Neural progenitor cell (in vitro differentiated cells): ENCODE results near the gene EXT2. TPM values are rescaled to one million over a fixed set of nuclear protein-coding genes. Genes with fewer than 3 reads are reported as not detected.

Experiments used
- DNase-seq: peaks from one replicate; pipeline ENCODE4 v3.0.0-alpha.2; 2016; ENCODE audit warnings: low spot score
- H2AFZ ChIP-seq: fragments of 200-600 bp; sonication (generic); replicated peaks from 2 replicates; pipeline ENCODE4 v1.6.1; 2016; ENCODE audit warnings: antibody characterized with exemption
- H3F3A ChIP-seq: fragments of 200-600 bp; sonication (generic); 2 replicates; pipeline ENCODE4 v1.6.1; 2016; ENCODE audit warnings: antibody characterized with exemption, low read depth
- H3K27ac ChIP-seq: fragments of 200-600 bp; sonication (generic); 2 replicates; pipeline ENCODE4 v1.5.1; 2016; ENCODE audit warnings: mild to moderate bottlenecking
- H3K27me3 ChIP-seq: fragments of 200-600 bp; sonication (generic); 2 replicates; pipeline ENCODE4 v1.6.1; 2016; ENCODE audit warnings: mild to moderate bottlenecking, moderate library complexity
- H3K36me3 ChIP-seq: fragments of 200-600 bp; sonication (generic); 2 replicates; pipeline ENCODE4 v1.5.1; 2016
- H3K4me1 ChIP-seq: fragments of 200-600 bp; sonication (generic); 2 replicates; pipeline ENCODE4 v1.6.1; 2016; ENCODE audit warnings: mixed run types
- H3K4me2 ChIP-seq: fragments of 200-600 bp; sonication (generic); 2 replicates; pipeline ENCODE4 v1.6.1; 2016
- H3K4me3 ChIP-seq: fragments of 200-600 bp; sonication (generic); 2 replicates; pipeline ENCODE4 v1.5.1; 2016
- H3K79me2 ChIP-seq: fragments of 200-600 bp; sonication (generic); 2 replicates; pipeline ENCODE4 v1.6.1; 2016; ENCODE audit warnings: low read depth
- H3K9ac ChIP-seq: fragments of 200-600 bp; sonication (generic); 2 replicates; pipeline ENCODE4 v1.6.1; 2016
- H3K9me3 ChIP-seq: fragments of 200-600 bp; sonication (generic); 2 replicates; pipeline ENCODE4 v1.5.1; 2016; ENCODE audit warnings: low read depth
- H4K20me1 ChIP-seq: fragments of 200-600 bp; sonication (generic); 2 replicates; pipeline ENCODE4 v1.6.1; 2016; ENCODE audit warnings: low read depth
- H3K27ac Mint-ChIP-seq: 3 replicates; pipeline ENCODE4 v1.8.0; 2021; ENCODE audit warnings: mixed read lengths
- H3K27me3 Mint-ChIP-seq: 2 replicates; pipeline ENCODE4 v1.8.0; 2022; ENCODE audit warnings: low read depth, mild to moderate bottlenecking, inconsistent platforms, moderate library complexity, mixed read lengths; ENCODE audit not compliant: insufficient read depth
- H3K36me3 Mint-ChIP-seq: 3 replicates; pipeline ENCODE4 v1.8.0; 2021; ENCODE audit warnings: mixed read lengths
- H3K4me1 Mint-ChIP-seq: 3 replicates; pipeline ENCODE4 v1.8.0; 2021; ENCODE audit warnings: mixed read lengths
- H3K4me3 Mint-ChIP-seq: 3 replicates; pipeline ENCODE4 v1.8.0; 2021; ENCODE audit warnings: mild to moderate bottlenecking, moderate library complexity, mixed read lengths
- H3K9me3 Mint-ChIP-seq: 3 replicates; pipeline ENCODE4 v1.8.0; 2020; ENCODE audit warnings: mixed read lengths
- EZH2 ChIP-seq: fragments of 200-600 bp; sonication (generic); IDR thresholded peaks from 2 replicates; pipeline ENCODE4 v1.6.1; 2017; ENCODE audit warnings: antibody characterized with exemption, mild to moderate bottlenecking, moderate library complexity
- EZH2phosphoT487 ChIP-seq: fragments of 200-600 bp; sonication (generic); IDR thresholded peaks from 2 replicates; pipeline ENCODE4 v1.6.1; 2017; ENCODE audit warnings: antibody characterized with exemption
- total RNA-seq: library from RNA; depleted of rRNA; stranded (reverse); fragments of >200 nt; gene quantifications from 2 replicates; pipeline ENCODE4 v1.2.3, GENCODE V29; 2015; ENCODE audit warnings: low replicate concordance
- TF ChIP-seq, protein P1 (sequence below): fragments of 200-600 bp; sonication (generic); IDR thresholded peaks from 2 replicates; pipeline ENCODE4 v1.5.1; 2017; ENCODE audit warnings: antibody characterized with exemption, mild to moderate bottlenecking

EXT2 gene
- total RNA-seq, 1 donor from 2014 or later = 70.4 TPM

DNA sequence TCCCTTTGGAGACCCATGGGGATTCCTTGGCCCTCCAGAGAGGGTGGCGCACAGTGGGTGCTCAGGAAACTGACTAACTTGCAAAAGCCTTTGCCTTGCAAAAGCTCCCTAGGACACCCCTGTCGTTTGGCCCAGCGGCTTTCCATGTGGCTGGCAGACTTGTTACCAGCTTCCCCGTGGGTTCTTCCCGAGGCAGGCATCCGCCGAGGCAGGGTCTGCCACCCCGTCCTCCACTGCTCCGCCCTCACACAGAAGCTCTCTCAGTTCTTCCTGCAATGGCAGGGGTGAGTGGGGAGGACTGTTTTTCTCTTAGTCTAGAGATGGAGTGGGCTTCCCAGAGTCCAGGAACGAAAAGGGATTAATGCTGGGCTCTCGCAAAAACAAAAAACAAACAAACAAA, 191.4 kb downstream of the EXT2 start:
- Mint-ChIP-seq H3K27ac (peak overlapping the region; percentile 53), H3K36me3 (peaks cover 2% of the 10 kb centered on the region), H3K27me3 (peaks cover 27% of the 10 kb centered on the region), H3K4me1 (peaks cover 18% of the 10 kb centered on the region), H3K9me3 (peaks cover 6% of the 10 kb centered on the region), H3K4me3 (no peak overlapping the region)
- Histone ChIP-seq H3K36me3 (no peaks in the 10 kb centered on the region), H2AFZ (no peak overlapping the region), H3K27ac (no peak overlapping the region), H3K9ac (no peak overlapping the region), H4K20me1 (no peaks in the 10 kb centered on the region), H3K4me1 (peaks cover 4% of the 10 kb centered on the region), H3F3A (no peaks in the 10 kb centered on the region), H3K9me3 (no peaks in the 10 kb centered on the region), H3K4me2 (no peak overlapping the region), H3K4me3 (no peak overlapping the region), H3K27me3 (no peaks in the 10 kb centered on the region), H3K79me2 (no peaks in the 10 kb centered on the region)
- no peak for DNase-seq
- TF ChIP-seq EZH2 (no peak), EZH2phosphoT487 (peak; percentile 18)

DNA sequence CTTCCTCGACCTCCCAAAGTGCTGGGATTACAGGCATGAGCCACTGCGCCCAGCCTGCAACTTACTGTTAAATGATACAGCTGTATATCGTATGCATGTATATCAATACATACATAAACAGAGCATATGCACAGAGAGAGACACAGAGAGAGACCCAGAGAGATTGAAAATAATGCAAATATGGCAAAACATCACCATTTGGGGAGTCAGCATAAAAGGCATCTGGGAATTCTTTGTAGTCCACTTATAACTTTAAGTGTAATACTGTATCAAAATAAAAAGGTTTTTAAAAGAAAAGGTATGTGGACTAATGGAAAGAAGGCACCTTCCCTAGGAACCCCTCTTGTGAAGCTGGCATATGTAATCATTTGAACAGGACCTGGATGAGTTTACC, 192.7 kb downstream of the EXT2 start:
- no peak overlapping the region for H2AFZ ChIP-seq
- Mint-ChIP-seq H3K27ac (no peak overlapping the region), H3K36me3 (no peaks in the 10 kb centered on the region), H3K9me3 (no peaks in the 10 kb centered on the region), H3K27me3 (peaks cover 20% of the 10 kb centered on the region), H3K4me3 (no peak overlapping the region), H3K4me1 (peaks cover 13% of the 10 kb centered on the region)
- no peak overlapping the region for H3K9ac ChIP-seq
- TF ChIP-seq, protein P1, sequence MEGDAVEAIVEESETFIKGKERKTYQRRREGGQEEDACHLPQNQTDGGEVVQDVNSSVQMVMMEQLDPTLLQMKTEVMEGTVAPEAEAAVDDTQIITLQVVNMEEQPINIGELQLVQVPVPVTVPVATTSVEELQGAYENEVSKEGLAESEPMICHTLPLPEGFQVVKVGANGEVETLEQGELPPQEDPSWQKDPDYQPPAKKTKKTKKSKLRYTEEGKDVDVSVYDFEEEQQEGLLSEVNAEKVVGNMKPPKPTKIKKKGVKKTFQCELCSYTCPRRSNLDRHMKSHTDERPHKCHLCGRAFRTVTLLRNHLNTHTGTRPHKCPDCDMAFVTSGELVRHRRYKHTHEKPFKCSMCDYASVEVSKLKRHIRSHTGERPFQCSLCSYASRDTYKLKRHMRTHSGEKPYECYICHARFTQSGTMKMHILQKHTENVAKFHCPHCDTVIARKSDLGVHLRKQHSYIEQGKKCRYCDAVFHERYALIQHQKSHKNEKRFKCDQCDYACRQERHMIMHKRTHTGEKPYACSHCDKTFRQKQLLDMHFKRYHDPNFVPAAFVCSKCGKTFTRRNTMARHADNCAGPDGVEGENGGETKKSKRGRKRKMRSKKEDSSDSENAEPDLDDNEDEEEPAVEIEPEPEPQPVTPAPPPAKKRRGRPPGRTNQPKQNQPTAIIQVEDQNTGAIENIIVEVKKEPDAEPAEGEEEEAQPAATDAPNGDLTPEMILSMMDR = no peak
- TF ChIP-seq EZH2phosphoT487 (no peak), EZH2 (no peak)
- peaks cover 2% of the 10 kb centered on the region for H3K4me1 ChIP-seq
- no peak overlapping the region for H3K4me2 ChIP-seq
- H3K36me3 ChIP-seq = no peaks in the 10 kb centered on the region
- no peak overlapping the region for H3K4me3 ChIP-seq
- H3K27me3 ChIP-seq = no peaks in the 10 kb centered on the region
- no peaks in the 10 kb centered on the region for H4K20me1 ChIP-seq
- no peak overlapping the region for H3K27ac ChIP-seq
- no peaks in the 10 kb centered on the region for H3K79me2 ChIP-seq
- DNase-seq = no peak
- H3F3A ChIP-seq = no peaks in the 10 kb centered on the region
- no peaks in the 10 kb centered on the region for H3K9me3 ChIP-seq

DNA sequence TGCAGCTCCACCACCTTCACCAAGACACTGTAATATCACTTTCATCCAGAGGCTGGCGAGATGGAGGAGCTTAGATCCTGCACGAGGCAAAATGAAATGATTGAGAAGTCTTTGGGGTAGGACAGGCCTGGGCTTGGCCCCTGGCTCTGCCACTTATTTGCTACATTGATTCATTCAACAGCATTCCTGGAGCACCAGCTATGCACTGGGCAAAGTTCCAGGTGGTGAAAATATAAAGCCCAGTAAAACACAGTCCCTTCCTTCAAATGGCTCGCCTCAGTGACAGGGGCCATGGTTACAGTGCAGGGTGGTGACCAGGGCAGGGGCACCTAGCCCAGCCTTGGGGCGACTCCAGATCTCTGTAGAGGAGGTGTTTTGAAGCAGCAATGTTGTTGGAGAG, 194.7 kb downstream of the EXT2 start:
- H3K27ac Mint-ChIP-seq = no peak overlapping the region
- H3K9me3 ChIP-seq = no peaks in the 10 kb centered on the region
- H2AFZ ChIP-seq = no peak overlapping the region

More for the DNA sequence above, 194.7 kb downstream of the EXT2 start:
- DNase-seq = no peak
- Histone ChIP-seq H3K79me2 (no peaks in the 10 kb centered on the region), H3K27ac (no peak overlapping the region), H3F3A (no peaks in the 10 kb centered on the region), H3K36me3 (no peaks in the 10 kb centered on the region), H3K4me3 (no peak overlapping the region), H3K9ac (no peak overlapping the region), H3K4me1 (peaks cover 2% of the 10 kb centered on the region), H4K20me1 (no peaks in the 10 kb centered on the region), H3K27me3 (peaks cover 5% of the 10 kb centered on the region), H3K4me2 (no peak overlapping the region)
- Mint-ChIP-seq H3K27me3 (peaks cover 18% of the 10 kb centered on the region), H3K9me3 (no peaks in the 10 kb centered on the region), H3K36me3 (no peaks in the 10 kb centered on the region), H3K4me3 (no peak overlapping the region), H3K4me1 (peaks cover 12% of the 10 kb centered on the region)
- TF ChIP-seq, protein P1 = no peak
- TF ChIP-seq EZH2phosphoT487 = no peak
- no peak for TF ChIP-seq EZH2

Other genes with a start within 250 kb of the EXT2 start
- gene ALKBH3, start 214.8 kb upstream of the EXT2 start, total RNA-seq = 21.7 and 37.4 TPM in 2 replicates
- 0.32 and 5.4 TPM in 2 replicates for gene C11orf96, start 153.0 kb upstream of the EXT2 start, total RNA-seq
- not detected in 2 replicates for gene ACCSL, start 47.7 kb upstream of the EXT2 start, total RNA-seq
- 7.0 and 10.4 TPM in 2 replicates for gene ACCS, start 29.4 kb upstream of the EXT2 start, total RNA-seq
- not detected in 2 replicates for gene ALX4, start 214.5 kb downstream of the EXT2 start, total RNA-seq